Upper lobe of left lung (tissue), 6 donors: ENCODE measurements around the gene PPM1M. TPM values are rescaled to one million over a fixed set of nuclear protein-coding genes. Genes with fewer than 3 reads are reported as not detected.

ENCODE experiments used
- ATAC-seq, 2 donors: fragments of 200-7000 bp; cut with Tn5 transposase; one replicate each; pipeline ENCODE4 v1.9.1; 2022; ENCODE audit warnings: mild to moderate bottlenecking in 2 of 2, moderate library complexity in 2 of 2; ENCODE audit not compliant: low FRiP score in 2 of 2
- DNase-seq, 2 donors: peaks; one replicate each; pipeline ENCODE4 v3.0.0-alpha.2; 2019 to 2020
- H3K27ac ChIP-seq, 4 donors: fragments of 200-600 bp; sonication (generic); one replicate each; pipeline ENCODE4 v1.5.1; 2016 to 2019
- H3K27me3 ChIP-seq, 4 donors: fragments of 200-600 bp; sonication (generic); one replicate each; pipeline ENCODE4 v1.5.1; 2017 to 2019
- H3K36me3 ChIP-seq, 4 donors: fragments of 200-600 bp; sonication (generic); one replicate each; pipeline ENCODE4 v1.5.1; 2016 to 2019
- H3K4me1 ChIP-seq, 4 donors: fragments of 200-600 bp; sonication (generic); one replicate each; pipeline ENCODE4 v1.5.1; 2018 to 2019
- H3K4me3 ChIP-seq, 4 donors: fragments of 200-600 bp; sonication (generic); one replicate each; pipeline ENCODE4 v1.5.1; 2017 to 2019; ENCODE audit warnings: mild to moderate bottlenecking in 2 of 4, moderate library complexity in 1 of 4
- H3K9me3 ChIP-seq, 4 donors: fragments of 200-600 bp; sonication (generic); one replicate each; pipeline ENCODE4 v1.5.1; 2018 to 2019
- CTCF ChIP-seq, 6 experiments: fragments of 450-650 bp in 4 of 6; fragments of 200-600 bp in 2 of 6; sonication (generic) in 2 of 6; IDR thresholded peaks; one replicate each; pipeline ENCODE4 v1.5.1; 2016 to 2019; ENCODE audit warnings: antibody characterized with exemption in 6 of 6
- EP300 ChIP-seq, 4 donors: sonication (generic); formaldehyde crosslinking; IDR thresholded peaks; one replicate each; pipeline ENCODE4 v1.5.1; 2017; ENCODE audit warnings: antibody characterized with exemption in 4 of 4, control low read depth in 2 of 4
- POLR2A ChIP-seq, 4 donors: fragments of 450-650 bp; IDR thresholded peaks; one replicate each; pipeline ENCODE4 v1.5.1; 2016 to 2017; ENCODE audit warnings: antibody characterized with exemption in 4 of 4, mild to moderate bottlenecking in 2 of 4
- POLR2AphosphoS5 ChIP-seq, 2 donors: sonication (generic); formaldehyde crosslinking; IDR thresholded peaks; one replicate each; pipeline ENCODE4 v1.5.1; 2017; ENCODE audit warnings: antibody characterized with exemption in 2 of 2
- WGBS, 2 donors: methylation state at CpG; one replicate each; pipeline ENCODE4 v1.1.5; 2017 to 2018; 5-methylcytosine and 5-hydroxymethylcytosine counted together
- total RNA-seq, 6 donors: library from RNA; depleted of rRNA in 4 of 6; stranded (reverse); fragments of >200 nt in 4 of 6; gene quantifications; one replicate each; pipeline versions ENCODE4 v1.1.0 to v1.2.1, GENCODE V29; 2016 to 2021
- donor health status: DM: no; HTN: no; CAD: no; lungs with moderate emphysema.
- donor health status: DM: no; HTN: yes; CAD: no; lungs with severe emphysema.

Gene PPM1M
- total RNA-seq, 6 donors from 2014 or later, result 18.7 to 68.1 (median 47.8) TPM

GRCh38 chr3:52248165-52248541 is 2.6 kb downstream of the PPM1M start:
- H3K27me3 ChIP-seq, result no peaks in the 10 kb centered on the region
- peaks cover 0 to 53% (median 19%) of the 10 kb centered on the region in 4 donors for H3K36me3 ChIP-seq
- no peak overlapping the region for H3K4me3 ChIP-seq
- peak overlapping the region in 2 of 4 donors; percentile 93 to 95 for H3K27ac ChIP-seq
- DNase-seq (no peak), ATAC-seq (no peak)
- peaks cover 22 to 53% (median 30%) of the 10 kb centered on the region in 4 donors for H3K4me1 ChIP-seq
- TF ChIP-seq CTCF (IDR thresholded peaks at IDR 0.05) (no peak), POLR2AphosphoS5 (IDR thresholded peaks at IDR 0.05) (no peak), POLR2A (IDR thresholded peaks at IDR 0.05) (no peak), EP300 (IDR thresholded peaks at IDR 0.05) (no peak)
- WGBS, 2 donors, result 93 to 100% methylated on average over 7 to 10 of the region's 10 CpGs
- H3K9me3 ChIP-seq, result no peaks in the 10 kb centered on the region

- ATAC-seq (no peak), DNase-seq (no peak)
- Histone ChIP-seq H3K27ac (peak overlapping the region in 2 of 4 donors; percentile 2 to 95), H3K27me3 (no peaks in the 10 kb centered on the region), H3K4me1 (peaks cover 24 to 61% (median 35%) of the 10 kb centered on the region in 4 donors), H3K36me3 (peaks cover 0 to 62% (median 26%) of the 10 kb centered on the region in 4 donors), H3K4me3 (no peak overlapping the region), H3K9me3 (no peaks in the 10 kb centered on the region)
- TF ChIP-seq CTCF (IDR thresholded peaks at IDR 0.05), result no peak
- TF ChIP-seq POLR2A (IDR thresholded peaks at IDR 0.05), result no peak
- no peak for TF ChIP-seq EP300 (IDR thresholded peaks at IDR 0.05)
- TF ChIP-seq POLR2AphosphoS5 (IDR thresholded peaks at IDR 0.05), result no peak
- WGBS, 2 donors, result 68 to 69% methylated on average over 10 of the region's 10 CpGs
These were observed 3.4 kb downstream of the PPM1M start for GRCh38 chr3:52248816-52249547.

GRCh38 chr3:52249683-52250082 is 4.1 kb downstream of the PPM1M start:
- peaks cover 0 to 69% (median 30%) of the 10 kb centered on the region in 4 donors for H3K36me3 ChIP-seq
- H3K4me3 ChIP-seq, result no peak overlapping the region
- WGBS, 2 donors, result 87 to 90% methylated on average over 2 to 6 of the region's 6 CpGs

GRCh38 chr3:52250122-52250521 is 4.6 kb downstream of the PPM1M start:
- Histone ChIP-seq H3K27ac (no peak overlapping the region), H3K4me1 (peaks cover 14 to 61% (median 27%) of the 10 kb centered on the region in 4 donors), H3K4me3 (no peak overlapping the region), H3K36me3 (peaks cover 0 to 73% (median 32%) of the 10 kb centered on the region in 4 donors), H3K9me3 (no peaks in the 10 kb centered on the region), H3K27me3 (no peaks in the 10 kb centered on the region)
- 100% methylated on average over 1 of the region's 1 CpG for WGBS, 2 donors
- no peak for TF ChIP-seq POLR2A (IDR thresholded peaks at IDR 0.05)
- TF ChIP-seq CTCF (IDR thresholded peaks at IDR 0.05), result no peak
- no peak for TF ChIP-seq EP300 (IDR thresholded peaks at IDR 0.05)
- no peak for TF ChIP-seq POLR2AphosphoS5 (IDR thresholded peaks at IDR 0.05)
- no peak for DNase-seq
- no peak for ATAC-seq

More at GRCh38 chr3:52249683-52250082, 4.1 kb downstream of the PPM1M start:
- TF ChIP-seq POLR2A (IDR thresholded peaks at IDR 0.05) (no peak), POLR2AphosphoS5 (IDR thresholded peaks at IDR 0.05) (no peak), CTCF (IDR thresholded peaks at IDR 0.05) (no peak), EP300 (IDR thresholded peaks at IDR 0.05) (no peak)
- Histone ChIP-seq H3K27ac (no peak overlapping the region), H3K9me3 (no peaks in the 10 kb centered on the region), H3K4me1 (peaks cover 18 to 64% (median 31%) of the 10 kb centered on the region in 4 donors), H3K27me3 (no peaks in the 10 kb centered on the region)
- DNase-seq (no peak), ATAC-seq (no peak)
